Embryonic facial prominence (tissue), 1 donor: ENCODE data around the gene NGDN.
A peak's percentile ranks its signal among the peaks of the same experiment; 100 is the strongest.

Experiments
- DNase-seq: peaks from one replicate; pipeline ENCODE4 v3.0.0-alpha.2; 2016; ENCODE audit errors: extremely low spot score

The NGDN gene

DNA sequence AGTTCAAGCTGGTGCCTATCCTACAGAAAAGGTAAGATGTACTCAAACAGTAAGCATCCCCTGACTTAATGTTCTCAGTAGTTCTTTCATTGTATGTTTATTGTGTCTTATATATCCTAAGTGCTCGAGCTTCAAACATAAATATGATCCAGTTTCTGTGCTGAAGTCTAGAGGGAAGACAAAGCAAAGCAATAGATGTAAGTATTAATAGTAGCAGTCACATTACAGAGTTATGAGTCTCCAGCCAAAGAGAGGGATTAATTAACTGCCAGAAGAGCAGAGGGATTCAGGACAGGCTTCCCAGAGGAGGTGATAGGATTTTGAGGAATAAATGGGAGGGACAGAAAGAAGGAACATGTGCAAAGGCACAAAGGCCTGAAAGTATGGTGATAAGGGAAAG is 1.4 kb downstream of the NGDN start:
- DNase-seq = no peak

DNA sequence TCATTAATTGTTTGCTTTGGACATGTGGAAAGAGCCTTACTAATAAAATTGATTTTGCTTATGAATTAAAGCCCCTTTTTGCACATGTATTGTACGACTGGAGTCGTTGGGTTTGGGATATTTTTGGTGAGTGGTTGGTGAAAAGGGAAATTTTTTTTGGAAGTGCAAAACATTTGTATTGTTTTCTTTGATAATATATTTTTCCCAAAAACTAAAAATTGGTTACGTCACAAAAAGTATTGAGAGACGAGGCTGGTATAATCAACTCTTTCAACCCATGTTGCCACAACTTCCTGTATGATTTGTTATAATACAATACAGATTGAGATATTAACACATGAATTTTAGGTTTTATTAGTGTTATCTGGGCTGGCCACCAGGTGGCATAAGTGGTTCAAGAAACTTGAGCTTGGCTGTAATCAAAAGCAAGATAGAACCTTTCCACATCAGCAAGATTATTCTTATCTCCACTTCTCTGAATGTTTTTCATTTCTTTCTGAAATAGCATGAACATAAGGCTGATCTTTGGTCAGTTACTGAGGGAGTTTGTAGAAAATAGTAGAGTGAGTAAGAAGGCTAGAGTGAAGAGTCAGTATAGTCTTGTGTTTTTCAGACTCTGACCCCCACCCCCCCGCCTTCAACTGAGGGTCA is 8.7 kb downstream of the NGDN start:
- DNase-seq = peak; percentile 10

DNA sequence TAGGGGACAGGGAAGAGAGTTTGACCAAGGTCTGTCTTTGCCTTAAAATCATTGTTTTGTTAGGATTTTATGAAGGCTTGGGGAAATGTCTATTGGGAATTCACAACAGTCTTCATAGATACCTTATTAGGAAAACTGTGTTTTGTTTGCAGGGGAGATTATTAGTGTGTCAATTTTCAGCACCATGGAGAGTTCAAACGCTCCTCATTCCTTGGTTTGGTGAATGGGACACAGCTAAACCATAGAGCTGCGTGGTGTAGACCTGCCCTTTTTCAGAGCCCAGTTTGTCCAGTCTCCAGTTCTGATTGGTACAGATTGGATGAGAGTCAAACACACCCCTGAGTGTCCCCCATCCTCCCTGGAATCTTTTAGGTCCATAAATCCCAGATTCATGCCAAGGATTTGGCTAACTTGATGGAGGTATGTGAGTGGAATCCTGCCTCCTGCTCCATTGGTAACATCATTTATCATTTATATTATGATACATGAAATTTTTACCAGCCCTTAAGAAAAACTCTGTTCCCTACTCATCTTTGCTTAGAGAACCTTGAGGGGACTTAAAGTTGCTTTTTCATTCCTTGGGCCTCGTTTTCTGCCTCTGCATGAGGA is 12.0 kb downstream of the NGDN start:
- no peak for DNase-seq

DNA sequence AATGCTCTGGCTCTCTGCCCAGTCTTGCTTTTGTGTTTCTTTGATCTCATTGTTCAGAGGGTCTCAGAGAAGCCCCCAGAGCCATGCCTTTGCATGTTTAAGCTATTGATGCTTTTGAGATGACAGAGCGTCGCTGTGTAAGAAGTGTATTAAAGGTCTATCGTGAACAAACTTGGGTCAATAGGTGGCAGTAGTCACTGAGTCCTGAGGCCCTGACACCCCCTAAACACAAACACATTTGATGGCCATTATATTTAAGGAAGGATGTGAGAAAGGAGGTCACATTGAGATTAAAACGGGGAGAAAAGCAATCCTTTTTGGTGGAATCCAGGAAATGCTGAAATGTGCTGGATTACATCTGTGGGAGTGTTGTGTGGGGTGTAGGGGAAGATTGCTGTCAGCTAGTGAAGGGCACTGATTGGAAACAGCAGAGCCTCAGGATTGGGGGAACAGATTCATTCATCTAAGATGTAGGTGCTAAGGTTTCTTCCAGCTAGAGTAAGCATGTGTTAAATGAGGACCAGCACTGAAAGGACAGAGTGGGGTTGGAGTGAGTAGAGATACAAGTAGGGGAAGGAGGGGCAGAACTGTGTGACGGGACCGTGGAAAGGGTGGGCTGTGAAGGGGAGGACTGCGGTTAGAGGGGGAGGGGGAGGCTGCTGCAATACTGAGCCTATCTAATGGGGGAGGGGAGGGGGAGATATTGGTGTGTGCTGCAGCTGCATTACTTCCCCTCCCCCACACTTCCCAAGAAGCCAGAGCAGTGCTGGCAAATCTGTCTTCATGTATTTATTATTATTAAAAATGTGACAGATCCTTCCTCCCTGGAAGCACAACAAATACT is 12.7 kb downstream of the NGDN start:
- no peak for DNase-seq

DNA sequence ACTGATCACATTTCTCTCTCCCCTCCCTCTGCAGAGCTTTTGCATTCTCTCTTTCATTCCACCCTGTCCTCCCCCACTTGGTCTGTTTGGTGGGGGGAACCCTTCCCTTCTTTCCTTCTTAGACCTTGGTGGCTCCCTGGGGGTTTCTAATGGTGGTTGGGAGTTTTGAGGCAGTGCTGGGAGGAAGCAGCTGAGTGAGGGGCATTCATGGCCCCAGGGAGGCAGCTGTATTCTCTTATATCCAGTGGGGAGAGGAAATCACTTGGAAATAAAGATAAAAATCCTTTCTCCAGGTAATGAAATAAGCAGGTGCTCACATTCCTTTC is 13.3 kb downstream of the NGDN start:
- no peak for DNase-seq

DNA sequence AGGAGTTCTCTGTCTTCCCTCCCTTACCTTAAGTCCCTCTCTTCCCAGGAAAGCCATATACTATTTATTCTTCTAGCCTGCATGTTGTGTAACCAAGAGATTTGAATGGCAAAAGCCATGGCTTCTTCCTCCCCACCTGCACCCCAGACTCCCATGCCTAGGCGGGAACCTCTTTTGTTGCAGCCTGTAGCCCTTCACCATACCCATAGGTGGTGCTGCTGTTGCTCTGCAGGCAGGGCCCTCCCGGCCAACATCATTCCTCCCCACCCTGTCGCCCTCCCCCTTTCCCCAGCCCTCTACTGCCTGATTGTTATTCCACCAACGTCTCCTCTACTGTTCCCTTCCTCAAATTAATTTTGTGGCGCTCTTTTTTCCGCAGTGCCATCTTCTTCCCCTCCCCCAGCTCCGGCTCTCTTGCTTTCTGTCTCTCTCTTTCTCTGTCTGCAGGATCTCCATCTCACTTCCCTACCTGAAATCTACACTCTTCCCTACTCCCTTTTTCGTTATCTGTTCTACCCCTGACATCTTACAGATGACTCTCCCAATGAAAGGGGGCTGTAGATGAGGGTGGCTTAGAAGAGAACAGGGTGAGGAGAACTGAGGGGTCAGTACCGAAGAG is 13.8 kb downstream of the NGDN start:
- no peak for DNase-seq

DNA sequence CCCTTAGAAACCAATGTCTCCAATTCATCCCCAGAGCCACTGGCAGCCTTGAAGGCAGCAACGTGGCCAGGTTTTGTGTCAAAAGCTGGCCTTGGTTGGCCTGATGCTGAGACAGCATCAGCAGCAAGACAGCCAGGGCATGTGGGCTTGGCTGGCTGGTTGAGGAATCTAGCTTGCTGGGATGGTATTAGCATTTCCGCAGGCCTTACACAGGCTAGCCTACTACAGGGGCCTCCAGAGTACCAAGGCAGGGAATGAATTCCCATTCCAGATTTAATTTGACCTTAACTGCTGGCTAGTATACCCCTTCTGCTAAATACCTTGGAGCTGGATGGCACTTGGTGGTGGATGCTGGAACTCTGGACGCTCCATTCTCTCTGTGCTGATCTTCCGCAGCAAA is 15.8 kb downstream of the NGDN start:
- DNase-seq = no peak

DNA sequence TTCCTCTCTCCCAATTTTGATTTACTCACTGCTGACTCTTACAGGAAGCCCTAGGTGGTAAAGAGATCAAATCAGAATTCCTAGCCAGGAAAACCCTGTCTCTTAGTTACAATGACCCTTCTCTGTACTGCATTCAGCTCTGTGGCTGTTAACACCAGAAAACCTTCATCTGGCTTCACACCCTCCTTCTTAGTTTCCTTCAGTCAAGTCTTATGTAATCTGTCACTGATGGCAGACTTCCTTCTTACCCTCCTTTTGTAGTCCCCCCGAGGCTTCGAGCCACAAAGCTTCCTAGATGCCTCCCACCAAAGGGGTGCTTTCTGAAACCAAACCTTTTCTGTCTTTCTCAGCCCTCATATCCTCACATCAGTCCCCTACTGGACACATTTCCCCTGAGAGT is 16.5 kb downstream of the NGDN start:
- DNase-seq = no peak

DNA sequence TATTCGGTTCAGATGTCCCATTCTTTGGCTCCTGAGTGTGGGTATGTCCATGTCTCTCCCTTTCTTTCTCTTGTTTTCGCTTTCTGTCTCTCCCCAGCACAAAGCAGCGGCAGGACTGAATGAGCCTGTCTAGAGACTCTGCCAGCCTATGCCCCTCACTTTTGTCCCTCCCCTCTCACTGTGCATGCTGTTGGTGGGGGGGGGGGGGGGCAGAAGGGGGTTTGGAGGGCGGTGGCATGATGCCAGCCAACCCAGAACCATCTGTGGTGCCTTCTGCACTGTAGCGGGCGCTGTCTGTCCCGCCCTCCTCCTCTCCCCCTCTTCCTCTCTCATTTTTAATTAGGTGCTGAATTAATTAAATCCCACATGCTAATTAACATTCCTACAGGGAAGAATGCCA is 17.7 kb downstream of the NGDN start:
- no peak for DNase-seq

DNA sequence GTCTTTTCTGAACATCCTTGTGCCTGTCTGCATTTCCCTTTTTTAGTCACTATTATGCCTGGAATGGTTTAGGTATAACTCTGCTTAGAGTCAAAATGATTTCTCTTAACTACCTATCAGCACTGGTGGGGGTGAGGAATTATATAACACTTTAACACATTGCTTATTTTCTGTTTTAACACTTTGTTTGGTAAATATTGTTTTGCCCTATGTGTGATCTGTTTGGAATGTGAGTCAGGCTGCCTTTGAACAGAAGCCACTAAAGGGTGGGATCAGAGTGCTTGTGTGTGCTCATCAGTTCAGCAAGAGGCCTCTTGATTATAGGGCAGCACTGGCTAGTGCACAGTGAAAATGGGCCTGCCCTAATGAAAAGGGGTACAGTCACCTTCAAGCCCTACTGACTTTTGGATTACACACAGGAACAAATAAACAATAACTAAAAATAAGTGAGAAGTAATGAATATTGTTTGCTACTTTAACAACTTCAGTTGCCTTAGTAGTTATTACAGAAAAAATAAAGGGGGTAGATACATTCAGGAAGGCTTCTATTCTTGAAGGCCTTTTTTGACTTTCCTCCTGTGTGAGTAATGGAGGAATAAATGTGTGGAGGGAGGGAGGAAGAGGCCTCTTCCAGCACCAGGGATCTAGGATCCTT is 23.2 kb downstream of the NGDN start:
- no peak for DNase-seq

DNA sequence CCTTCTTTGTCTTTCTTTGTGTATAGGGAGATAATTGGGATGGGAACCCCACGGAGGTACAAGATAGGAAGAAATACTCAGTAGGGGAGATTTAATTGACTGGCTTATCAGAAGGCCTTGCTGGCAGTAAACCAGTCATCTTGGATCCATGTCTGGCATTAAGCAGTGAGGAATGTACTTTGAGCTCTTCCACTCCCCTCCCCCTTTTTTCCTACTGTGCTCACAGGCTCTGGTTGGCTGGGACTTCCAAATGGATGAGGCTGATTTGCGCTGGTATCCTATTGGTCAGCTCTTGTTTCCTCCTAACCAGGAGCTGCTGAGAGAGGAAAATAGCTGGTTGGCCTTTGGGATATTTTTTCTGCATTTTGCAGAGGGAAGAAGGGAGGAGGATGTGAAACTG is 24.7 kb downstream of the NGDN start:
- no peak for DNase-seq

DNA sequence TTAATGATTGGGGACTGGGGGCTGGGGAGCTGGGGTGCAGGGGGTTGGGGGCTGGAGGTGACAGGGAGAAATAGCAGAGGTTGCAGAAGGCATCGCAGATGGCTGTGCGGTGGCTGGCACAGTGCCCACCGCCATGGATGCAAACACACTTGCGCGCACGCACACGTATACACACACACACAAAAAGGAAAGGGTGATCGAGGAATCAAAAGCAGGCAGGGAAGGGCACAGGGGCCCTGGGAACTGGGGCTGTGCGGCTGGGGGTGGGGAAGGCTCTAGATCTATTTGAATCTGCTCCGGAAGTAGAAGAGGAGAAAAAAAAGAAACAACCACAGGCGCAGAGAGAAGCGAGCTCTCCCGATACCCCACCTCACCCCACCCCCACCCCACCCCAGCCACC is 42.7 kb downstream of the NGDN start:
- DNase-seq = no peak

DNA sequence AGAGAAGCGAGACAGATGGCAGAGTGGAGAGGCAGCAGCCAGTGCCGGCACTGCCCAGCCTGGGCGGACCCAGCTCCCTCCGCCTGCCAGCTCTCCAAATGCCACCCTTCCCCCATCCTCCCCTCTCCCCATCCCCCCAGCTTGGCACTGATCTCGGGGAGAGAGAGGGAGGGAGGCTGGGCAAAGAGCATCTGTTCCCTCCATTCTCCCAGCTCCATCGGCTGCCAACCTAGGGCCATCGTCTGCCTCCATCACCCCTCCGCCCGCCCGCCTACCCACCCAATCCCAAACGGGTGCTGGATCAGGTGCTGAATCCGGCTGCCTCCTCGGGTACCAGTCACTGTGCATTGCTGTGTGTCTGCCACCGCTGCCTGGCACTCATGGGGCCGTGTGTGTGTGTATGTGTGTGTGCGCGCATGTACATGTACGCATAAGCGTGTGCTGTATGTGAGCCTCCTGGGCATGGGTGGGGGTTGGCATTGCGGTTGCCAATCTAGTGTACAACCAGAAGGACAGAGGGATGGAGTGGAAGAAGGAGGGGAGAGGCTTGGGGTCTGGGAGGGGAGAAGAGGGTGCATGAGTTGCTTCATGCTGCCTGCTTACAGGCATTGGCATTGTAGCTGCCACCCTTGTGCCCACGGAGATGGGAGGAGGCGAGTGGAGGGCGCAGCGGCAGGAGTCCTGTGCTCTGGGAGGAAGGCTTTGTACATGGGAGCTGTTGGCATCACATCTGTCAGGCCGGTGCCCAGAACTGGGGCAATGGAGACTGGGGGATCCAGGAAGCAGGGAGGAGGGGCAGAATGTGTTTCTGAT is 43.7 kb downstream of the NGDN start:
- DNase-seq = no peak

DNA sequence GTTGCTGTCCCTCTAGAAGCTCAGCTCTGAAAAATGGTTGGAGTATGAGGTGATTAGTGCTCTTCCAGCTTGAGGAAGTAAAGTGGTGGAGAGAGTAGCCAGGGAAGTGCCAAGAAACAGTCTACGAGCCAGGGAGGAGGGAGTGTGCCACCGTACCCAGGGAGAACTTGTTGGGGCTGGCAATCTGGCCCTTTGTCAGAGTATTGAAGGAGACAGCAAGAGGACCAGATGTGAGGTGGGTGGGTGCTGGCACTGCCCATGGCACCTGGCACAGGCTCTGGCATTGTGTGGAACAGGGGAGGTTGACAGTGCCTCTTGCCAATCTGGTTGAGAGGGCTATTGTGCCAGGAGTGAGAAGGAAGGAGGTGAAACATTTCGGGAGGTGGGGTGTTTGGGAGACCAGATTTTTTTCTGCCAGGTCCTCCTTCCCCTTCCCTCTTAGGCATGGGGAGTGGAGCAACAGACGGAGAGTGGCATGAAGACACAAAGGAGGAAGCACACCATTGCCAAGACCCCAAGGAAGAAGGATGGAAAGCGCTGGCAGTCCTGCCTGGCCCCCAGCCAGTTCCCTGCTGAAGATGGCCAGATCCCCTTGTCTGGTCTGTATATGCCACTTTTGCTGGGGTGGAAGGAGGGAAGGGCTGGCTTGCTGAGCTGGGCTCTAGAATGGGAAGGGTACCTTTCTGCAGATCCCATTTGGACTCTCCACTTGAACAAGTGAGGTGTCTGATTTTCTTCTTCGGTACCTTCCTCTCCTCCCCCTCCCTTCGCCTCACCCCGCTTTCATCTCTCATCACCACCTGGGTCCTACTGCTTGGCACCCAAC is 44.5 kb downstream of the NGDN start:
- no peak for DNase-seq

DNA sequence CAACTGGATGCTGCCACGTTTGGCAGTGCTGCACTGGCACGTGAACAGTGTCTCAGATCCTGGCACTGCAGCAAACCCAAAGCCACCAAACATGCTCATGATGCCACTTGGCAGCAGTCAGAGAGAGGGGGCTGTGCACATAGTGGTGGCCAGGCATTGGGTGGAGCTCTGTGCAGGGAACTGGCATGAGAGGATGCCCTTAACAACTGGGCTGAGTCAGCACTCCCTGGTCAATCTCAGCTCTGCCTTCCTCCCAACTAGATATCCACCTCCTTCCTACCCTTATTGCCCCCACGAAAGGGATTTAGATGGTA is 45.1 kb downstream of the NGDN start:
- no peak for DNase-seq

DNA sequence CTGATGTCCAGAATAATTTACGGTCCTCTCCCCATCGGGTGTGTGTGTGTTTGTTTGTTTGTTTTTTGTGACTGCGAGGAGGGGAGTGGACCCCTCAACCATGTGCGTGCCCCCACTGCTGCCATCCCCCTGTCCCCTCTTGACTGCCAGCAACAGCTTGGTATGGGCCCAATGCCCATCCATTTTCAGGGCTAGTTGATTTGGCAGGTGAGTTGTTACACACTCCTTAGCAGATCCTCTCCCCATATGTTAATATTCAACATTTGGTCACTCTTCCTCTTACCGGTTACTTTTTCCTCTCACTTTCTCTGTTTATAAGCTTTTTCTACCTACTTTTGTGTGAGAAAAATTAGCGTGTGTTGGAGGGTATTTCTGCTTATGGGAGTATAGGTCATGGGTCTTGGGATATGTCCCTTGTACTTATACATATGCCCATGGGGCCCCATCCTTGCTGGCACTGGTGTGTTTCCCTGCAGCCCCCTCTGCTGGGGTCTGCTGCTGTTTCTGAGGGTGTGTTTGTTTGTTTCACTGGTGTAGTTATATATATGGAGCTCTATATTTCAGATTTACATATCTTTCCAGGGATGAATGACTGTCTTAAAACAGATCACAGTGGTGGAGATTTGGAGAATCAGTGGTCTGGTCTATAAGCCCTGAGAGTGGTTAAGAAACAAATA is 48.3 kb downstream of the NGDN start:
- DNase-seq = no peak

DNA sequence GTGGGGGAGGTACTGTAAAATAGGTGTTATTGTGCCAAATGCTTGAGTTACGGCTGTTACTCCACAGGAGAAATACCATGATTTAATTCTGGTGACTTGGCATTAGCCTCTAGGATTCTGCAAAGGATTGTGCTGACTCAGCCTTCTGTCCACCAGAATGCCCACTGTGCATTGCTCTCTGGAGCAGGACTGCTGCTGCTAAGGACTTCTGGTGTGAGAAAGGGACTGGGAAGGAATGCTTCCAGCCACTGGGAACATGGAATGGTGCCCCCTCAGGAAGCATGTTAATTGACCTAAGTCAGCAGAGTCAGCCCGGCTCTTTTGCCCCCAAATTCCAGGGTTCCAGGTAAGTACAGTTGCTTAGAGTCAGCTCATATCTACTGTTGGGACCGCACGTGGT is 49.2 kb downstream of the NGDN start:
- no peak for DNase-seq

DNA sequence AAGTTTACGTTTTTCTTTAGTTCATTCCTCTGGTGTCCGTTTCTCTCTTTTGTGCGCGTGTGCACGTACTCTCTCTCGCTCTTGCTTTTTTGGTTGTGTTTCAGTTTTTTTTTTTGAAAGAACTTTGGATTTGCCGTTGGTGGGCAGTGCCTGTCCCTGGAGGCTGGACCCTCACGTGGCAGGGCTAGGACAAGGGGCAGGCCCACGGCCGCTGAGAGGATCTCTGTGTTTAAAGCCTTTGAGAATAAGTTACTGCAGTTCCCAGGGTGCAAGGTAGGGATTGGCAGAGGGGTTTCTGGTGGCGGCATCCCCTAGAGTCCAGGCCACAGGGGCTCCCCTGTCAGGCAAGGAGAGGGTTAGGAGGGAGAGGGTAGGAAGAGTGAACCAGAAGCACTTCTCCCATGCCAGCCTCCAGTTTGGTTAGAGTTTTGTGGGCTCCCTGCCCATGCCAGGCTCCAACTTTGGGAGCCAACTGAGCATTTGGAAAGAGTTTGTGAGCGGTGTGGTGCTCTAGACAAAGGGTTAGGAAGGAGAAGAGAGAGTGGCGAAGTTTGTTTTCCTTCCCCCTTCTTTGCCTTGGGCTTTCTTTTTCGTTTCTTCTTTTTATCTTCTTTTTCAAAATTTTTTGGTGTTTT is 51.5 kb downstream of the NGDN start:
- DNase-seq = no peak

DNA sequence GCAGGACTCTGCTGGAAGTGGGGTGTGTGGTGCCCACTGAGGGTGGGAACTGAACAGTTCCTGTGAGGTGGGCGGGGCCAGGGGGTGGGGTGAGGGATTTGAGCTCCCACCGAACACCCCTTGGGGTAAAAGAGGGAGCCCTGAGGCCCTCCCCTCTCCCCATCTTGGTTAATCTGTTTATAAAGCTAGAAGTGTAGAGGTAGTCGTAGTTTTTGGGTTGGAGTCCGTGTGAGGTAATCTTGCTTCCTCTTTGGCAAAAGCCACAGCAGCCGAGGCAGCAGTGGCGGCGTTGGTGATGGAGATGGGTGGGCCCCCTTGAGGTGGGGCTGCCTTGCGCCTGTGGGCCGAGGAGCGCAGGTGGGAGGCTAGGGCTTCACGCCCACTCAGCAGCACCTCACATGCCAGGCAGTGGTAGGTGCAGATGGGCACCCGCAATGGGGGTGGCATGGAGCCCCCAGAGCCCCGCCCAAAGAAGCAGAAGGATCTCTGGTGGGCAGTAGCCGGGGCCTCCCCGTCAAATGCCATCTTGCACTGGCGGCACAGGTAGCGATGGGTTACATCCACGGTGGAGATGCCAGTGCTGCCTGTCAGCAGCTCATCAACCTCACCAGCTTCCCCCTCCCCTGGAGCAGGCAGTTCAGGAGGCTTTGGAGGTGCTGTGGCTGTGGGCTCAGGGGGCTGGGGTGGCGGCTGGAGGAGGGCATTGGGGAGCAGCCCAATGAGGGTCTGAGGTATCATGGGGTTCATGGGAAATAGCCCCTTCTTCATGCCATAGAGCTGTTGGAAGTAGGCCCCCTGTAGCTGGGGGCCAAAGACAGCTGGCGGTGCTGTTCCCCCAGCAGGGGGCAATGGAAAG is 52.5 kb downstream of the NGDN start:
- no peak for DNase-seq
